GM18498 (cell line): ENCODE data around the gene SLC44A2.
A peak's percentile ranks its signal among the peaks of the same experiment; 100 is the strongest.

Experiments used
- ATAC-seq: cut with Tn5 transposase; IDR thresholded peaks from one replicate; pipeline ENCODE4 v1.9.1; 2021; ENCODE audit warnings: mild to moderate bottlenecking, moderate library complexity; ENCODE audit not compliant: unreplicated experiment

The SLC44A2 gene

GRCh38 chr19:10625003-10625761, at the start of gene SLC44A2:
Gene SLC44A2, plus strand, starts transcription at chr19:10625553. Its CDS starts 81 bp downstream, at chr19:10625634.
- ATAC-seq = no peak

DNA sequence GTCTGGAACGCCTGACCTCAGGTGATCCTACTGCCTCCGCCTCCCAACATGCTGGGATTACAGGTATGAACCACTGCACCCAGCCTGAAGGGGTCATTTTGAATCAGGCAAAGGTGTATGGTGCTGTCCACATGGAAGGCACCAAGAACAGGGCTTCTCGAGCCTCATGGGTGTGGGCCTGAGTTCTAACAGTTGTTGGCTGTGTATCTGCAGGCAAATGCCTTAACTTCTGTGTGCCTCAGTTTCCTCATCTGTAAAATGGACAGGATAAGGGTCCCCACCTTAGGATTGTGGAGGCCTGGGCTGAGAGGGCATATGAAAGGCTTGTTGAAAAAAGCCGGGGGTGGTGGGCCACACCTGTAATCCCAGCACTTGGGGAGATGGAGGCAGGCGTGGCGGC, 47.4 kb upstream of the SLC44A2 start:
- no peak for ATAC-seq

DNA sequence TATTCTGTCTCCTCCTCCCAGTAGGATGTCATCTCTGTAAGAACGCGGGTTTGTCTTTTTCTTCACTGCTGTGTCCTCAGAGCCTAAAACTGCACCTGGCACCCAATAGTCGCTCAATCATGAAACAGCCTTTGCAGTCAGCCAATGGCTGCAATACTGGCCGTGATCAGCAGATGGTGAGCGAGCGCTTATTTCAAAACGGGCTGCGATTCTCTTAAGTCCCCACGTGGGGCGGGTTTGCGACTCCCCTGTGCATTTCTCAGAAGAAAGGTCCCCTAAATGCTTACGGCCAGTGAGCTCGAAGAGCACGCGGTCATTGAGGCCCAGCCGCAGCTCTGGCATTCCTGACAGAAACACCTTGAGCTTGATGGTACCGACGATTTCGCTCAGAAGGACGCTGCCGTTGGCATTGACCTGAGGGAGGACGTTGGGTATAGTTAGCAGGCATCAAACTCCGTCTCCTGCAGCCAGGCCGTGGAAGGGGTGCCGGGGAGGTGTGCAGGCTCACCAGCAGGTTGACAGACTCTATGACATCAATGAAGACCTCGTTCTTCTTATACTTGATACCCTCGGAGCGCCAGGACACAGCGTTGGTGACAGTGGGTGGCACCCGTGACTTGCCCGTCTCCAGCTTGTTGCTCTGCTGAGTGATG, 44.2 kb upstream of the SLC44A2 start:
- peak; percentile 57 for ATAC-seq

GRCh38 chr19:10582091-10582490, 43.3 kb upstream of the SLC44A2 start:
- no peak for ATAC-seq

GRCh38 chr19:10583036-10583776, 42.1 kb upstream of the SLC44A2 start:
- no peak for ATAC-seq

- ATAC-seq = no peak
These were observed 39.0 kb upstream of the SLC44A2 start for GRCh38 chr19:10586396-10586795.

DNA sequence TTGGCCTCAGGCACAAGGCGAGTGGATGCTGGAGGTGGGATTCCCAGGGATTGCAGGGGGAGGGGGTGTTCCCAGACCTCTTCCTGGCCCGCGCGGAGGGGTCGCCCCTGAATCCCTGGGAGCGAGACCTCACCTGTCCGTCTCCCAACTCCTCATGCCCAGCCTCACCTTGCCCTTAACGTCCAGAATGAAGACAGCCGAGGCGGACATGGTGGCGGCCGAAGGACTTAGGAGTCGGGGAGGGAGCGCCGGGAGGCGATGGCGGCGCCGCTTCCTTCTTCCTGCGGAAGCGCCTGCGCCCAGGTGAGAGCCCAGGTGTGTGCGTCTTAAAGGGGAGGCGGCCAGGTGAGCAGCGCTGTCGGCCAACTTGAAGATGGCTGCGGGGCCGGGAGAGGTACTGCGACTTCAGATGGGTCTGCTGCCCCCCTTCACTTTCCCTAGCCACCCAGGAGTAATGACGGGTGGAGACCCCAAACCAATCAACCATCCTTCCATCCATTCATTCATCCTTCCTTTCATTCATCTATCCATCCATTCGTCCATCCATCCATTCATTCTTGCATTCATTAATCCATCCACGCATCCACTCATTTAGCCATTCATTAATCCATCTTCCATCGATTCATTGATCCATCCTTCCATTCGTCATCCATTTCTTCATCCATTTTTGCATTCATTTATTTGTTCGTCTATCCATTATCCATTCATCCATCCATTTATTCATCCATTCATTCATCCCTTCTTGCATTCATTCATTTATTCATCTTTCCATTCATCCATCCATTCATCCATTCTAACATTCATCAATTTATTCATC, 38.1 kb upstream of the SLC44A2 start, which contains the start of gene AP1M2:
AP1M2 (minus strand) TSS at position 291 of the 817 bp plus-strand sequence; CDS start at position 210, 81 bp downstream.
- ATAC-seq = no peak

GRCh38 chr19:10587839-10588150, 37.6 kb upstream of the SLC44A2 start:
- ATAC-seq = no peak

GRCh38 chr19:10593148-10593547, 32.2 kb upstream of the SLC44A2 start:
- ATAC-seq = no peak

GRCh38 chr19:10593820-10594637, 31.3 kb upstream of the SLC44A2 start:
- peak; percentile 56 for ATAC-seq

GRCh38 chr19:10600149-10600548, 25.2 kb upstream of the SLC44A2 start:
- no peak for ATAC-seq

DNA sequence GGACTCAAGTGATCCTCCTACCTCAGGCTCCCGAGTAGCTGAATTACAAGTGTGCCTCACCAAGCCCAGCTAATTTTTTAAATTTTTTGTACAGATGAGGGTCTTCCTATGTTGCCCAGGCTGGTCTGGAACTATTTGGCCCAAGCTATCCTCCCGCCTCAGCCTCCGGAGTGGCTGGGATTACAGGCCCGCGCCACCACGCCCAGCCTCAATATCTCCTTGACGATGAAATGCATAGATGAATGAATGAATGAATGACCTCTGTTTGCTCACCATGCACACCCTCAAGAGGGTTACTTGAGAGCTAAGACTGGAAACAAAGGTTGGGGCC, 23.4 kb upstream of the SLC44A2 start:
- ATAC-seq = no peak

DNA sequence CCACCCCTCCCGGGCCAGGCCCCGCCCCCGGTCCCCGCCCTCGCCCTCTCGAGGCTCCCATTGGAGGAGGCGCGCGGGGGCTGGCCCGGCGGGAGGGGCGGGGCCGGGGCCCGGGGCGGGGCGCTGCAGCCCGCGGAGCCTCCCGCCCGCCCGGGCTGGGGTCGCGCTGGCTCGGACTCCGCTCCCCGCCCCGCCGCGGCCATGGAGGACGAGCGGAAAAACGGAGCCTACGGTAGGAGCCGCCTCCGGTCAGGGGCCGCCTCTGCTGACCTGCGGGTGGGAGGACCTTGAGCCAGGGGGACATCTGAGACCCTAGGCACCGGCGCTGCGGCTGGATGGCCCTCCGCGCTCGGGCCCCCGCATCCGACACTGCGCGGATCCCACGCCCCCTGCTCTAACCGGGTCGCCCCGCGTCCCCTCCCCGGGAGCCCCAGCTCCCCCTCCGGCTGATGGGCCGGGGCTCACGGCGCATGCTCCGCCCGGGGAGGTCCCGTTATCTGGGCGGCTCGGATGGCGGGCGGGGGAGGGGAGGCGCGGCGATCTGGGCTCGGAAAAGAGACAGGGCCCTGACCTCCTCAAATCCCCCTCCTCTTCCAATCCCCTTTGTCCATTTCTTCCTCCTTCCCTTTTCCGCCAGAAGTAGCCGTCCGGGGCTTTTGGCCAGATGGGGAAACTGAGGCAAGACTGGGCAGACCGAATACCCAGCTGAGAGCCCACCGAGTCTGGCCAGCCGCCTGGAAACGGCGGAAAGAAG, 22.8 kb upstream of the SLC44A2 start:
- peak; percentile 65 for ATAC-seq

GRCh38 chr19:10603084-10603872, 22.1 kb upstream of the SLC44A2 start:
- ATAC-seq = peak; percentile 42

- ATAC-seq = peak; percentile 17
These were observed 21.4 kb upstream of the SLC44A2 start for GRCh38 chr19:10603873-10604459.

GRCh38 chr19:10604460-10604980, 20.8 kb upstream of the SLC44A2 start:
- peak; percentile 23 for ATAC-seq

- no peak for ATAC-seq
These were observed 13.4 kb upstream of the SLC44A2 start for GRCh38 chr19:10611907-10612306.

DNA sequence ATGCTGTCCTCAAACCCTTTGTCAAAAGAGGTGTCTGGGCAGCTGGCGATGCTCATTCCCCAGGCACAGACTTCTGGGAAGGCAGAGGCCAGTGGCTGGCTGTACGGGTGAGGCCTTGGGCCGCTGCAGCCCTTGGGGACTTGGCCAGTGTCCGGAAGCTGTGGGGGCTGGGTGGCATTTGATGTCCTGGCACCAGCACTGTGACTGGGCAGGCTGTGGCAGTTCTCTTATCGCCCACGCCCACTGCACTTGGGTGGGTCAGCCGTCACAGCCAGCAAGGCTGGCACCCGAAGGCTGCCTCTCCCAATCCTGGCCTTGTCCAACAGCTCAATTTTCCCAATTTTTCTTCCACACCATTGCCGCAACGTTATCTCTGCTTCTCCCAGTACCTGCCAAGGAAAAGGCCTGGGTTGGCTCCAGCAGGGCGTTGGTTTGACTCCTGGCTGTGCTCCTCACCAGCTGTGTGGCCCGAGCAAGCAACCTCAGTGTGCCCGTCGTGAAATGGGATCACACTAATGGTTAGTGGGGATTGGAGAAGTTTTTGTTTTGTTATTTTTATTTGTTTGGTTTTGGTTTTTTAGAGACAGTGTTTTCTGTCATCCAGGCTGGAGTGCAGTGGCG, 12.7 kb upstream of the SLC44A2 start:
- ATAC-seq = no peak
